GM11168 (cell line): Measurements from ENCODE around the gene MAP3K15.

Experiments used
- in situ Hi-C: fragments of 300-500 bp; cut with MboI; formaldehyde crosslinking; loops from one replicate; pipeline ENCODE4 v1.12.0; 2022; ENCODE audit warnings: low sequenced_read_pairs; ENCODE audit not compliant: unreplicated experiment

MAP3K15 gene

GRCh38 chrX:19354625-19355024 is 160.7 kb downstream of the MAP3K15 start:
- in situ Hi-C loops, result loop anchor here (25.0 kb wide), 1 partner anchor 708 kb away; no protein-coding TSS in a partner anchor

GRCh38 chrX:19350941-19351384 is 164.3 kb downstream of the MAP3K15 start:
- in situ Hi-C loops, result loop anchor here (25.0 kb wide), 1 partner anchor 711 kb away; no protein-coding TSS in a partner anchor

- in situ Hi-C loops, result loop anchor here (25.0 kb wide), 1 partner anchor 312 kb away; no protein-coding TSS in a partner anchor
Observed at GRCh38 chrX:19349264-19349663, 166.0 kb downstream of the MAP3K15 start.

GRCh38 chrX:19347916-19348315 is 167.4 kb downstream of the MAP3K15 start:
- in situ Hi-C loops, result loop anchor here (25.0 kb wide), 1 partner anchor 311 kb away; no protein-coding TSS in a partner anchor

- in situ Hi-C loops, result loop anchor here (25.0 kb wide), 1 partner anchor 307 kb away; no protein-coding TSS in a partner anchor
Observed at GRCh38 chrX:19344661-19345060, 170.6 kb downstream of the MAP3K15 start.

- in situ Hi-C loops, result loop anchor here (25.0 kb wide), 1 partner anchor 306 kb away; no protein-coding TSS in a partner anchor
Observed at GRCh38 chrX:19343535-19344408, 171.5 kb downstream of the MAP3K15 start, which contains the start of gene PDHA1. PDHA1 (plus strand) TSS chrX:19343927; CDS start chrX:19344038, 111 bp downstream.

GRCh38 chrX:19343085-19343534 is 172.2 kb downstream of the MAP3K15 start:
- in situ Hi-C loops, result loop anchor here (25.0 kb wide), 1 partner anchor 306 kb away; no protein-coding TSS in a partner anchor

- in situ Hi-C loops, result loop anchor here (25.0 kb wide), 1 partner anchor 305 kb away; no protein-coding TSS in a partner anchor
Observed at GRCh38 chrX:19342331-19342906, 172.9 kb downstream of the MAP3K15 start.

GRCh38 chrX:19334945-19335626 is 180.2 kb downstream of the MAP3K15 start:
- in situ Hi-C loops, result loop anchor here (5.0 to 25.0 kb wide), 2 partner anchors 298 to 948 kb away; no protein-coding TSS in a partner anchor

GRCh38 chrX:19332983-19333382 is 182.3 kb downstream of the MAP3K15 start:
- in situ Hi-C loops, result loop anchor here (25.0 kb wide), 1 partner anchor 296 kb away; no protein-coding TSS in a partner anchor

GRCh38 chrX:19331831-19332230 is 183.5 kb downstream of the MAP3K15 start:
- in situ Hi-C loops, result loop anchor here (25.0 kb wide), 1 partner anchor 295 kb away; no protein-coding TSS in a partner anchor

GRCh38 chrX:19326567-19326966 is 188.7 kb downstream of the MAP3K15 start:
- in situ Hi-C loops, result loop anchor here (25.0 kb wide), 1 partner anchor 289 kb away; no protein-coding TSS in a partner anchor
